Measurements from ENCODE around the gene CSRP1. TPM values are rescaled to one million over a fixed set of nuclear protein-coding genes. Genes with fewer than 3 reads are reported as not detected.
"Not testable (repeated sequence)": the region's sequence is repeated elsewhere in the genome, so short reads cannot be mapped to it uniquely, and the experiment has no call there.

CSRP1 gene
- total RNA-seq, 2 donors from 2014 or later: 2,051 to 3,060 TPM

- TF ChIP-seq CTCF (IDR thresholded peaks at IDR 0.05): no peak
- Histone ChIP-seq H3K4me3 (peak overlapping the region; percentile 2), H3K9me3 (no peaks in the 10 kb centered on the region), H3K27ac (peak overlapping the region; percentile 78 to 96), H3K27me3 (replicated peaks; ENCODE audit: insufficient read depth) (no peaks in the 10 kb centered on the region), H3K36me3 (peaks cover 41% of the 10 kb centered on the region), H3K4me1 (ENCODE audit: control insufficient read depth in 1 of 2, low read depth in 2 of 2) (peaks cover 72 to 98% of the 10 kb centered on the region in 2 donors)
- no peak for DNase-seq (ENCODE audit: low spot score)
- ATAC-seq (ENCODE audit: insufficient number of reproducible peaks, low FRiP score, low read depth): no peak
These were observed 12.9 kb downstream of the CSRP1 start for GRCh38 chr1:201493757-201494617.

- not testable (repeated sequence) for ATAC-seq (ENCODE audit: insufficient number of reproducible peaks, low FRiP score, low read depth); H3K9me3 ChIP-seq; H3K4me3 ChIP-seq; H3K27me3 ChIP-seq (replicated peaks; ENCODE audit: insufficient read depth); DNase-seq (ENCODE audit: low spot score)
- Histone ChIP-seq H3K4me1 (ENCODE audit: control insufficient read depth in 1 of 2, low read depth in 2 of 2) (peaks cover 72 to 98% of the 10 kb centered on the region in 2 donors), H3K27ac (peak overlapping the region; percentile 78 to 96), H3K36me3 (peaks cover 47% of the 10 kb centered on the region)
These were observed 13.8 kb downstream of the CSRP1 start for GRCh38 chr1:201493026-201493656.

GRCh38 chr1:201491896-201492511, 14.9 kb downstream of the CSRP1 start:
- DNase-seq (ENCODE audit: low spot score) (no peak), ATAC-seq (ENCODE audit: insufficient number of reproducible peaks, low FRiP score, low read depth) (no peak)
- Histone ChIP-seq H3K27ac (peak overlapping the region; percentile 78 to 96), H3K4me3 (no peak overlapping the region), H3K27me3 (replicated peaks; ENCODE audit: insufficient read depth) (no peaks in the 10 kb centered on the region), H3K4me1 (ENCODE audit: control insufficient read depth in 1 of 2, low read depth in 2 of 2) (peaks cover 74 to 98% of the 10 kb centered on the region in 2 donors), H3K36me3 (peaks cover 57% of the 10 kb centered on the region), H3K9me3 (no peaks in the 10 kb centered on the region)
- no peak for TF ChIP-seq CTCF (IDR thresholded peaks at IDR 0.05)

GRCh38 chr1:201490708-201491131, 16.2 kb downstream of the CSRP1 start:
- Histone ChIP-seq H3K9me3 (no peaks in the 10 kb centered on the region), H3K27me3 (replicated peaks; ENCODE audit: insufficient read depth) (no peaks in the 10 kb centered on the region), H3K36me3 (peaks cover 70% of the 10 kb centered on the region), H3K27ac (peak overlapping the region; percentile 73 to 78), H3K4me3 (no peak overlapping the region), H3K4me1 (ENCODE audit: control insufficient read depth in 1 of 2, low read depth in 2 of 2) (peaks cover 61 to 98% of the 10 kb centered on the region in 2 donors)
- no peak for DNase-seq (ENCODE audit: low spot score)
- no peak for ATAC-seq (ENCODE audit: insufficient number of reproducible peaks, low FRiP score, low read depth)
- no peak for TF ChIP-seq CTCF (IDR thresholded peaks at IDR 0.05)

GRCh38 chr1:201489643-201490261, 17.2 kb downstream of the CSRP1 start:
- Histone ChIP-seq H3K4me3 (no peak overlapping the region), H3K4me1 (ENCODE audit: control insufficient read depth in 1 of 2, low read depth in 2 of 2) (peaks cover 52 to 97% of the 10 kb centered on the region in 2 donors)
- no peak for DNase-seq (ENCODE audit: low spot score)

More at GRCh38 chr1:201489643-201490261, 17.2 kb downstream of the CSRP1 start:
- Histone ChIP-seq H3K27ac (peak overlapping the region; percentile 73 to 78), H3K36me3 (peaks cover 70% of the 10 kb centered on the region), H3K27me3 (replicated peaks; ENCODE audit: insufficient read depth) (no peaks in the 10 kb centered on the region), H3K9me3 (no peaks in the 10 kb centered on the region)
- TF ChIP-seq CTCF (IDR thresholded peaks at IDR 0.05): no peak
- ATAC-seq (ENCODE audit: insufficient number of reproducible peaks, low FRiP score, low read depth): no peak

Data from thoracic aorta (tissue), 2 donors.